ENCODE results near the gene RACGAP1. TPM values are rescaled to one million over a fixed set of nuclear protein-coding genes. Genes with fewer than 3 reads are reported as not detected.

Gene RACGAP1
- 10 to 100 TPM; 51.5 to 58.4 (median 57.5) TPM for polyA plus RNA-seq (ENCODE audit: insufficient read length in 3 of 3)

GRCh38 chr12:50025187-50026059 lies at the start of gene RACGAP1:
RACGAP1 (minus strand) TSS chr12:50025494; CDS start chr12:50016715, 8,779 bp downstream.
- peak; percentile 98 to 99 (median 98) for DNase-seq (ENCODE audit: low read depth in 3 of 3, low spot score in 2 of 3)

- DNase-seq (ENCODE audit: low read depth in 3 of 3, low spot score in 2 of 3): no peak
Measured at GRCh38 chr12:50073712-50074111, 48.4 kb upstream of the RACGAP1 start.

- no peak for DNase-seq (ENCODE audit: low read depth in 3 of 3, low spot score in 2 of 3)
Measured at GRCh38 chr12:50073206-50073605, 47.9 kb upstream of the RACGAP1 start.

GRCh38 chr12:50072198-50072907 lies 47.1 kb upstream of the RACGAP1 start:
- DNase-seq (ENCODE audit: low read depth in 3 of 3, low spot score in 2 of 3): no peak

GRCh38 chr12:50070314-50071060 lies 45.2 kb upstream of the RACGAP1 start:
- no peak for DNase-seq (ENCODE audit: low read depth in 3 of 3, low spot score in 2 of 3)

GRCh38 chr12:50069539-50069938 lies 44.2 kb upstream of the RACGAP1 start:
- DNase-seq (ENCODE audit: low read depth in 3 of 3, low spot score in 2 of 3): no peak

- no peak for DNase-seq (ENCODE audit: low read depth in 3 of 3, low spot score in 2 of 3)
Measured at GRCh38 chr12:50069069-50069468, 43.8 kb upstream of the RACGAP1 start.

- DNase-seq (ENCODE audit: low read depth in 3 of 3, low spot score in 2 of 3): no peak
Measured at GRCh38 chr12:50066402-50066801, 41.1 kb upstream of the RACGAP1 start.

GRCh38 chr12:50065726-50066310 lies 40.5 kb upstream of the RACGAP1 start:
- DNase-seq (ENCODE audit: low read depth in 3 of 3, low spot score in 2 of 3): no peak

- DNase-seq (ENCODE audit: low read depth in 3 of 3, low spot score in 2 of 3): no peak
Measured at GRCh38 chr12:50062728-50063460, 37.6 kb upstream of the RACGAP1 start.

GRCh38 chr12:50061946-50062686 lies 36.8 kb upstream of the RACGAP1 start:
- no peak for DNase-seq (ENCODE audit: low read depth in 3 of 3, low spot score in 2 of 3)

- DNase-seq (ENCODE audit: low read depth in 3 of 3, low spot score in 2 of 3): no peak
Measured at GRCh38 chr12:50061171-50061570, 35.9 kb upstream of the RACGAP1 start.

GRCh38 chr12:50060120-50060468 lies 34.8 kb upstream of the RACGAP1 start:
- DNase-seq (ENCODE audit: low read depth in 3 of 3, low spot score in 2 of 3): no peak

- no peak for DNase-seq (ENCODE audit: low read depth in 3 of 3, low spot score in 2 of 3)
Measured at GRCh38 chr12:50059440-50060119, 34.3 kb upstream of the RACGAP1 start.

- DNase-seq (ENCODE audit: low read depth in 3 of 3, low spot score in 2 of 3): no peak
Measured at GRCh38 chr12:50058743-50059312, 33.5 kb upstream of the RACGAP1 start.

GRCh38 chr12:50057896-50058670 lies 32.8 kb upstream of the RACGAP1 start:
- no peak for DNase-seq (ENCODE audit: low read depth in 3 of 3, low spot score in 2 of 3)

- no peak for DNase-seq (ENCODE audit: low read depth in 3 of 3, low spot score in 2 of 3)
Measured at GRCh38 chr12:50057000-50057841, 31.9 kb upstream of the RACGAP1 start, which contains the start of gene ASIC1. ASIC1 (plus strand) TSS chr12:50057596; CDS start chr12:50058767, 1,171 bp downstream.
